H9 (cell line): ENCODE results near the gene ABHD1. TPM values are rescaled to one million over a fixed set of nuclear protein-coding genes. Genes with fewer than 3 reads are reported as not detected.

Experiments used
- DNase-seq: peaks from one replicate; pipeline ENCODE4 v3.0.0-alpha.2; 2017
- H2AFZ ChIP-seq: one replicate; pipeline ENCODE4 v1.6.1; 2013; ENCODE audit warnings: mild to moderate bottlenecking, low read length, control low read depth, moderate library complexity
- H2AK5ac ChIP-seq: 2 replicates; pipeline ENCODE4 v1.6.1; 2013; ENCODE audit warnings: low read length, control low read depth, mixed read lengths; ENCODE audit not compliant: insufficient read length
- H2BK120ac ChIP-seq: one replicate; pipeline ENCODE4 v1.6.1; 2013; ENCODE audit warnings: low read depth, mild to moderate bottlenecking, low read length, control low read depth, inconsistent platforms; ENCODE audit not compliant: poor library complexity, severe bottlenecking
- H2BK12ac ChIP-seq: 2 replicates; pipeline ENCODE4 v1.6.1; 2013; ENCODE audit warnings: low read length, control low read depth, mixed read lengths, low read depth; ENCODE audit not compliant: insufficient read length
- H2BK15ac ChIP-seq: 2 replicates; pipeline ENCODE4 v1.6.1; 2013; ENCODE audit warnings: low read depth, low read length, control low read depth
- H2BK20ac ChIP-seq: one replicate; pipeline ENCODE4 v1.6.1; 2013; ENCODE audit warnings: low read depth, mild to moderate bottlenecking, low read length, control low read depth, inconsistent platforms; ENCODE audit not compliant: poor library complexity, severe bottlenecking
- H2BK5ac ChIP-seq: 2 replicates; pipeline ENCODE4 v1.6.1; 2013; ENCODE audit warnings: low read length, control low read depth, mixed read lengths; ENCODE audit not compliant: insufficient read length
- H3K14ac ChIP-seq: 2 replicates; pipeline ENCODE4 v1.6.1; 2013; ENCODE audit warnings: low read length, control low read depth; ENCODE audit not compliant: insufficient read depth
- H3K18ac ChIP-seq: 2 replicates; pipeline ENCODE4 v1.6.1; 2013; ENCODE audit warnings: low read depth, mild to moderate bottlenecking, mixed read lengths, low read length, control low read depth; ENCODE audit not compliant: insufficient read length
- H3K23ac ChIP-seq: 2 replicates; pipeline ENCODE4 v1.6.1; 2013; ENCODE audit warnings: low read length, control low read depth, mixed read lengths, low read depth; ENCODE audit not compliant: insufficient read length
- H3K23me2 ChIP-seq: 2 replicates; pipeline ENCODE4 v1.6.1; 2013; ENCODE audit warnings: low read depth, mild to moderate bottlenecking, mixed read lengths, low read length, control low read depth; ENCODE audit not compliant: insufficient read length, poor library complexity, severe bottlenecking
- H3K27ac ChIP-seq: 2 replicates; pipeline ENCODE4 v1.5.1; 2013; ENCODE audit warnings: low read length, control low read depth, mixed read lengths, low read depth; ENCODE audit not compliant: insufficient read length
- H3K27me3 ChIP-seq: 2 replicates; pipeline ENCODE4 v1.6.1; 2013; ENCODE audit warnings: low read length, control low read depth, inconsistent platforms; ENCODE audit not compliant: insufficient read depth
- H3K4ac ChIP-seq: 2 replicates; pipeline ENCODE4 v1.6.1; 2013; ENCODE audit warnings: low read depth, mild to moderate bottlenecking, control low read depth, inconsistent platforms, low read length, moderate library complexity
- H3K4me1 ChIP-seq: 2 replicates; pipeline ENCODE4 v1.6.1; 2013; ENCODE audit warnings: low read length, control low read depth, inconsistent platforms; ENCODE audit not compliant: insufficient read depth
- H3K4me2 ChIP-seq: 2 replicates; pipeline ENCODE4 v1.6.1; 2013; ENCODE audit warnings: low read length, control low read depth, mixed read lengths; ENCODE audit not compliant: insufficient read length, insufficient read depth
- H3K56ac ChIP-seq: 2 replicates; pipeline ENCODE4 v1.6.1; 2013; ENCODE audit warnings: low read depth, mild to moderate bottlenecking, mixed read lengths, low read length, control low read depth; ENCODE audit not compliant: insufficient read length
- H3K79me1 ChIP-seq: 2 replicates; pipeline ENCODE4 v1.6.1; 2013; ENCODE audit warnings: low read depth, mild to moderate bottlenecking, moderate library complexity, low read length, control low read depth, inconsistent platforms; ENCODE audit not compliant: insufficient read depth, poor library complexity, severe bottlenecking
- H3K79me2 ChIP-seq: 2 replicates; pipeline ENCODE4 v1.6.1; 2013; ENCODE audit warnings: low read length, control low read depth, inconsistent platforms; ENCODE audit not compliant: insufficient read depth
- H3K9ac ChIP-seq: 2 replicates; pipeline ENCODE4 v1.6.1; 2013; ENCODE audit warnings: low read length, control low read depth, mixed read lengths; ENCODE audit not compliant: insufficient read length; ENCODE audit errors: extremely low read depth
- H3K9me3 ChIP-seq: one replicate; pipeline ENCODE4 v1.6.1; 2013; ENCODE audit warnings: low read depth, low read length, inconsistent platforms; ENCODE audit not compliant: control insufficient read depth
- H3T11ph ChIP-seq: one replicate; pipeline ENCODE4 v1.6.1; 2013; ENCODE audit warnings: mild to moderate bottlenecking, low read length, control low read depth, inconsistent platforms
- H4K20me1 ChIP-seq: one replicate; pipeline ENCODE4 v1.6.1; 2013; ENCODE audit not compliant: control insufficient read depth, insufficient read length, insufficient read depth
- H4K5ac ChIP-seq: 2 replicates; pipeline ENCODE4 v1.6.1; 2013; ENCODE audit warnings: low read depth, mild to moderate bottlenecking, mixed read lengths, low read length, control low read depth; ENCODE audit not compliant: insufficient read length
- H4K8ac ChIP-seq: replicated peaks from 2 replicates; pipeline ENCODE4 v1.6.1; 2013; ENCODE audit warnings: low read length, control low read depth, mixed read lengths, low read depth; ENCODE audit not compliant: insufficient read length
- H4K91ac ChIP-seq: 2 replicates; pipeline ENCODE4 v1.6.1; 2013; ENCODE audit warnings: low read depth, mild to moderate bottlenecking, moderate library complexity, mixed read lengths, low read length, control low read depth; ENCODE audit not compliant: insufficient read length
- H3K27ac Mint-ChIP-seq, 3 experiments: 2 replicates in 2 of 3; 3 replicates in 1 of 3; pipeline ENCODE4 v1.8.0; 2020 to 2021; ENCODE audit warnings: mixed read lengths in 3 of 3, mild to moderate bottlenecking in 1 of 3, moderate library complexity in 1 of 3
- H3K27me3 Mint-ChIP-seq: 2 replicates; pipeline ENCODE4 v1.8.0; 2021; ENCODE audit warnings: low read depth, mild to moderate bottlenecking, moderate library complexity, mixed read lengths
- H3K36me3 Mint-ChIP-seq, 3 experiments: 2 replicates in 2 of 3; 3 replicates in 1 of 3; pipeline ENCODE4 v1.8.0; 2020 to 2021; ENCODE audit warnings: low read depth in 3 of 3, mixed read lengths in 3 of 3; ENCODE audit not compliant: insufficient read depth in 1 of 3
- H3K4me1 Mint-ChIP-seq, 2 experiments: 2 replicates each; pipeline ENCODE4 v1.8.0; 2020; ENCODE audit warnings: mixed read lengths in 2 of 2
- H3K4me3 Mint-ChIP-seq, 2 experiments: 2 replicates in 1 of 2; 3 replicates in 1 of 2; pipeline ENCODE4 v1.8.0; 2020 to 2021; ENCODE audit warnings: mild to moderate bottlenecking in 2 of 2, mixed read lengths in 2 of 2, moderate library complexity in 1 of 2
- H3K9me3 Mint-ChIP-seq, 2 experiments: 2 replicates in 1 of 2; 3 replicates in 1 of 2; pipeline ENCODE4 v1.8.0; 2020; ENCODE audit warnings: mild to moderate bottlenecking in 2 of 2, mixed read lengths in 2 of 2, moderate library complexity in 1 of 2
- WGBS: extraction: QIAGEN DNeasy Blood & Tissue Kit; methylation state at CpG from one replicate; pipeline ENCODE4 v1.1.7; 2013; ENCODE audit warnings: missing lambda C conversion rate, low lambda C conversion rate, mixed read lengths; ENCODE audit not compliant: insufficient read length; ENCODE audit errors: extremely low coverage; 5-methylcytosine and 5-hydroxymethylcytosine counted together
- total RNA-seq: library from RNA; stranded (reverse); gene quantifications from 2 replicates; pipeline ENCODE4 v1.2.1, GENCODE V29; 2021
- TF ChIP-seq, protein P1 (sequence below): fragments of 200-600 bp; sonication (generic); conservative IDR thresholded peaks from 3 replicates; pipeline ENCODE4 v1.8.0; 2021; ENCODE audit warnings: antibody characterized with exemption, mild to moderate bottlenecking

Gene ABHD1
- total RNA-seq, 1 experiment from 2014 or later = 0.31 TPM

DNA sequence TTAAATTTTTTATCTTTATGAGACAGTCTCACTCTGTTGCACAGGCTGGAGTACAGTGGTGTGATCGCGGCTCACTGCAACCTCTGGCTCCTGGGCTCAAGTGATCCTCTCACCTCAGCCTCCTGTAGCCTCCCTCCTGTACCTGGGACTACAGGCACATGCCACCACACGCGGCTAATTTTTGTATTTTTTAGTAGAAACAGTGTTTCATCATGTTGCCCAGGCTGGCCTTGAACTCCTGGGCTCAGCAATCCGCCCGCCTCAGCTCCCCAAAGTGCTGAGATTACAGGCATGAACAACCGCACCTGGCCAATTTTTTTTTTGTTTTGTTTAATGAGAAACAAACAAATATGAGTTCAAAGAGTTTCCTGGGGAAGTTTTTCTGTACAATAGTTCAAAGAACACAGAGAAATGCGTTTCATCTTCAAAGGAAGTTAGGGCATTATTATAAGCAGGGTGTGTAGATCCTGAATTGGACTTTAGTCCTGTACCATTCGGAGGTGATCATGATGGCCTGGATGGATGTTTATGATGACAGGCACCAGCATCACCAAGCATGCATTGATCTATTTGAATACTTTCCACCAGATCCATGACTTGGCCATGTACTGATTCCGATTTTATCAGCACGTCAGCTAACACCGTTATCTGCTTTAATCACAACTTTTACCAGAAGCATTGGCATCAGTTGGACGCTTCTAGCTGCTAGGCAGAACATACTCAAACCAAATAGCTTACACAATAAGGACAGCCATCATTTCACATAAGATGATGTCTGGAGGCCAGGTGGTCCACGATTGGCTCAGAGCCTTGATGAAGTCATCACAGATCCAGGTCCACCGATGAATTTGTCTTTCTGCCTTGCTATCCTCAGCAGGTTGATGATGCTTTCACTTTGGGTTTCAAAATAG, 54.1 kb downstream of the ABHD1 start:
- Histone ChIP-seq H3T11ph (no peak overlapping the region), H2BK120ac (no peak overlapping the region), H2AFZ (no peak overlapping the region), H2AK5ac (no peak overlapping the region), H4K8ac (no peak overlapping the region), H3K27me3 (no peaks in the 10 kb centered on the region), H3K9ac (no peak overlapping the region), H3K9me3 (no peaks in the 10 kb centered on the region), H3K18ac (no peak overlapping the region), H3K79me2 (no peaks in the 10 kb centered on the region), H4K5ac (no peak overlapping the region), H3K23me2 (no peaks in the 10 kb centered on the region), H3K4me1 (no peaks in the 10 kb centered on the region), H2BK15ac (no peak overlapping the region), H3K23ac (no peak overlapping the region), H2BK20ac (no peak overlapping the region), H3K14ac (no peak overlapping the region), H3K27ac (no peak overlapping the region), H3K4ac (no peak overlapping the region), H3K4me2 (no peak overlapping the region), H3K79me1 (no peaks in the 10 kb centered on the region), H4K91ac (no peak overlapping the region), H2BK12ac (no peak overlapping the region), H4K20me1 (no peaks in the 10 kb centered on the region), H3K56ac (no peak overlapping the region), H2BK5ac (no peak overlapping the region)
- Mint-ChIP-seq H3K4me1 (peaks cover 0 to 3% of the 10 kb centered on the region in 2 experiments; a peak in 1 of 4 replicates), H3K27ac (no peak overlapping the region), H3K36me3 (no peaks in the 10 kb centered on the region), H3K4me3 (no peak overlapping the region), H3K9me3 (no peaks in the 10 kb centered on the region), H3K27me3 (peaks cover 11% of the 10 kb centered on the region)
- DNase-seq = no peak
- TF ChIP-seq, protein P1, sequence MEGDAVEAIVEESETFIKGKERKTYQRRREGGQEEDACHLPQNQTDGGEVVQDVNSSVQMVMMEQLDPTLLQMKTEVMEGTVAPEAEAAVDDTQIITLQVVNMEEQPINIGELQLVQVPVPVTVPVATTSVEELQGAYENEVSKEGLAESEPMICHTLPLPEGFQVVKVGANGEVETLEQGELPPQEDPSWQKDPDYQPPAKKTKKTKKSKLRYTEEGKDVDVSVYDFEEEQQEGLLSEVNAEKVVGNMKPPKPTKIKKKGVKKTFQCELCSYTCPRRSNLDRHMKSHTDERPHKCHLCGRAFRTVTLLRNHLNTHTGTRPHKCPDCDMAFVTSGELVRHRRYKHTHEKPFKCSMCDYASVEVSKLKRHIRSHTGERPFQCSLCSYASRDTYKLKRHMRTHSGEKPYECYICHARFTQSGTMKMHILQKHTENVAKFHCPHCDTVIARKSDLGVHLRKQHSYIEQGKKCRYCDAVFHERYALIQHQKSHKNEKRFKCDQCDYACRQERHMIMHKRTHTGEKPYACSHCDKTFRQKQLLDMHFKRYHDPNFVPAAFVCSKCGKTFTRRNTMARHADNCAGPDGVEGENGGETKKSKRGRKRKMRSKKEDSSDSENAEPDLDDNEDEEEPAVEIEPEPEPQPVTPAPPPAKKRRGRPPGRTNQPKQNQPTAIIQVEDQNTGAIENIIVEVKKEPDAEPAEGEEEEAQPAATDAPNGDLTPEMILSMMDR = no peak
- WGBS = no CpG with 5 or more reads among the region's 15 CpGs
